Right atrium auricular region (tissue), 2 donors: ENCODE data around the gene CCDC177. TPM values are rescaled to one million over a fixed set of nuclear protein-coding genes. Genes with fewer than 3 reads are reported as not detected.

Experiments used
- DNase-seq: peaks from one replicate; pipeline ENCODE4 v3.0.0-alpha.2; 2019; ENCODE audit warnings: low spot score
- H3K27ac ChIP-seq, 2 donors: fragments of 200-600 bp; sonication (generic); 1 replicate in 1 of 2; 2 replicates in 1 of 2; pipeline ENCODE4 v1.5.1; 2016 to 2019
- H3K27me3 ChIP-seq, 2 donors: fragments of 200-600 bp; sonication (generic); one replicate each; pipeline versions ENCODE4 v1.5.1 to v1.6.0; 2017 to 2019
- H3K36me3 ChIP-seq: fragments of 200-600 bp; sonication (generic); one replicate; pipeline ENCODE4 v1.5.1; 2016
- H3K4me1 ChIP-seq, 2 donors: fragments of 200-600 bp; sonication (generic); one replicate each; pipeline versions ENCODE4 v1.5.1 to v1.6.0; 2017 to 2019
- H3K4me3 ChIP-seq, 2 donors: fragments of 200-600 bp; sonication (generic); 1 replicate in 1 of 2; 2 replicates in 1 of 2; pipeline ENCODE4 v1.5.1; 2017 to 2019; ENCODE audit warnings: mild to moderate bottlenecking in 1 of 2, moderate library complexity in 1 of 2
- H3K9me3 ChIP-seq, 2 donors: fragments of 200-600 bp; sonication (generic); one replicate each; pipeline ENCODE4 v1.5.1; 2019
- CTCF ChIP-seq, 2 donors: fragments of 200-600 bp; sonication (generic); IDR thresholded peaks; one replicate each; pipeline ENCODE4 v1.5.1; 2019; ENCODE audit warnings: antibody characterized with exemption in 2 of 2
- total RNA-seq, 2 donors: library from RNA; depleted of rRNA; stranded (reverse); fragments of >200 nt; gene quantifications; one replicate each; pipeline ENCODE4 v1.1.0, GENCODE V29; 2016

CCDC177 gene
- total RNA-seq, 2 donors from 2014 or later = not detected

DNA sequence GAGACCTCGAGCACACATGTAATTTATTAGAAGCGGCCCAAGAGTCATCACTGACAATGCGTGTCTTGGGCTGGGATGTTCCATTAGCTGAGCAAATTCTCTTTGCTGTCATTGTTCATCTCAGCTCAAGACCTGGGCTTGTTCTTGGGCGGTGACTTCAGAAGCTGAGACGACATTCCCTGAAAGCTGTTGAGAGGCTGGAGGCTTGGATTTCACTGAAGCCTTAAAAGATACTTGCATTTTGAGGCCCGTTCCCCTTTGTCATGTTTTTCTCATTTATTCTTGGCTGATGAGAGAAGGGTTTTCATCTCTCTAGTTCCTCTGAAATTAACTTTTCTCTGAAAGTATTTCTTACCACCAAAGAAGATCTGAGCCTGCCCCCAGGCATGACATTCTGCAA, 20.2 kb upstream of the CCDC177 start:
- Histone ChIP-seq H3K9me3 (no peaks in the 10 kb centered on the region), H3K27ac (no peak overlapping the region), H3K4me3 (no peak overlapping the region), H3K36me3 (no peaks in the 10 kb centered on the region), H3K4me1 (peaks cover 0 to 11% of the 10 kb centered on the region in 2 donors), H3K27me3 (no peaks in the 10 kb centered on the region)
- no peak for TF ChIP-seq CTCF (IDR thresholded peaks at IDR 0.05)
- DNase-seq = no peak

- H3K4me1 ChIP-seq = peaks cover 0 to 11% of the 10 kb centered on the region in 2 donors
- H3K4me3 ChIP-seq = no peak overlapping the region
- H3K36me3 ChIP-seq = no peaks in the 10 kb centered on the region
- TF ChIP-seq CTCF (IDR thresholded peaks at IDR 0.05) = no peak
- no peaks in the 10 kb centered on the region for H3K9me3 ChIP-seq
- H3K27me3 ChIP-seq = no peaks in the 10 kb centered on the region
- peak; percentile 72 for DNase-seq
- no peak overlapping the region for H3K27ac ChIP-seq
These were observed 18.5 kb upstream of the CCDC177 start for GRCh38 chr14:69593018-69593677.

- H3K27ac ChIP-seq = no peak overlapping the region
- H3K27me3 ChIP-seq = no peaks in the 10 kb centered on the region
- peaks cover 0 to 11% of the 10 kb centered on the region in 2 donors for H3K4me1 ChIP-seq
- H3K9me3 ChIP-seq = no peaks in the 10 kb centered on the region
- no peaks in the 10 kb centered on the region for H3K36me3 ChIP-seq
- DNase-seq = no peak
- no peak for TF ChIP-seq CTCF (IDR thresholded peaks at IDR 0.05)
- H3K4me3 ChIP-seq = no peak overlapping the region
These were observed 16.6 kb upstream of the CCDC177 start for GRCh38 chr14:69591317-69591716.

DNA sequence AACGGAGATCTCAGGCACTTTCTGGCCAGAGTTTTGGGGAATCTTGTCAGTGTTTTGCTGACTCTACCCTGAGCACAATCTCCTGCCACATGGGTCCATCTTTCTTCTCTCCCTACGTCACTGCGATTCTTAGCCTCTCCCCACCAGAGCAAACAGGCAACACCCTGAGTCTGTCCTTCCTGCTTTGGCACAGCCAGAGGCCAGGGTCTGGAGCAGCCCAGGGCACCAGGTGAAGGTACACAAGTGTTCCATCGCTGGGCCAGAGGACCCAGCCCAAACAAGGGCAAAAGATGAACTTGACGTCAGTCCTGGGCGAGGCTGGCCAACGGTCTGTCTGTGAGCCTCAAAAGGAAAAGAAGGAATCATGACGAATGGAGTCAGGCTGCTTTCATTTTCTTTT, 12.7 kb upstream of the CCDC177 start:
- no peaks in the 10 kb centered on the region for H3K9me3 ChIP-seq
- H3K36me3 ChIP-seq = no peaks in the 10 kb centered on the region
- DNase-seq = no peak
- H3K4me1 ChIP-seq = no peaks in the 10 kb centered on the region
- H3K4me3 ChIP-seq = no peak overlapping the region
- H3K27ac ChIP-seq = no peak overlapping the region
- no peak for TF ChIP-seq CTCF (IDR thresholded peaks at IDR 0.05)
- H3K27me3 ChIP-seq = no peaks in the 10 kb centered on the region

- Histone ChIP-seq H3K36me3 (no peaks in the 10 kb centered on the region), H3K27ac (no peak overlapping the region), H3K4me3 (no peak overlapping the region), H3K27me3 (no peaks in the 10 kb centered on the region), H3K4me1 (no peaks in the 10 kb centered on the region), H3K9me3 (no peaks in the 10 kb centered on the region)
- no peak for TF ChIP-seq CTCF (IDR thresholded peaks at IDR 0.05)
- DNase-seq = no peak
These were observed 11.7 kb upstream of the CCDC177 start for GRCh38 chr14:69586404-69586803.

- H3K27ac ChIP-seq = no peak overlapping the region
- no peak for DNase-seq
- H3K27me3 ChIP-seq = no peaks in the 10 kb centered on the region
- H3K4me3 ChIP-seq = no peak overlapping the region
- no peaks in the 10 kb centered on the region for H3K36me3 ChIP-seq
- H3K9me3 ChIP-seq = no peaks in the 10 kb centered on the region
- H3K4me1 ChIP-seq = no peaks in the 10 kb centered on the region
- TF ChIP-seq CTCF (IDR thresholded peaks at IDR 0.05) = no peak
These were observed 9.7 kb upstream of the CCDC177 start for GRCh38 chr14:69584389-69584788.
